RCC 7860 (cell line): Measurements from ENCODE around the gene FRMD3.

Source experiments
- DNase-seq: peaks from one replicate; pipeline ENCODE4 v3.0.0-alpha.2; 2015; ENCODE audit warnings: low spot score
- FAIRE-seq: peaks from 2 replicates; lab custom pipeline; 2012; peaks lifted over from hg19 to GRCh38; lab: Jason Lieb, UNC

The FRMD3 gene

GRCh38 chr9:83475741-83476140 is 62.5 kb downstream of the FRMD3 start:
- FAIRE-seq (no peak), DNase-seq (no peak)

DNA sequence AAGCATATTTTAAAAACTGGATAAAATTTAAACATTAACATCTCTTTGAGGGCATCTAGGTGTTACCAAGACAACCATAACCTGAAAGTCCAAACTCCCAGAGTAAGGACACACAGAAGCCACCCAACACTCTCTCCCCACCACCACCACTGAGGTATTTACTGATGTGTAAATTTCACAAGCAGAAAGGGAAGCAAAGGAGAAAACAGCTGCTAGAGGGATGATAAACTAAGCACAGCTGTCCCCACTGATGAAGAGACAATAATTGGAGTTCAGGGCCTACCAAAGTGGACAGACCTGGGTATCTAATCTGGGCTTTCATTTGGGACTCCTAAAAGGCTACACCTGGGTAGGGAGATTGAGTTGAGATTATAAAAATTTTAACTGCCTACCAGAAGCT is 63.6 kb downstream of the FRMD3 start:
- FAIRE-seq, result no peak

DNA sequence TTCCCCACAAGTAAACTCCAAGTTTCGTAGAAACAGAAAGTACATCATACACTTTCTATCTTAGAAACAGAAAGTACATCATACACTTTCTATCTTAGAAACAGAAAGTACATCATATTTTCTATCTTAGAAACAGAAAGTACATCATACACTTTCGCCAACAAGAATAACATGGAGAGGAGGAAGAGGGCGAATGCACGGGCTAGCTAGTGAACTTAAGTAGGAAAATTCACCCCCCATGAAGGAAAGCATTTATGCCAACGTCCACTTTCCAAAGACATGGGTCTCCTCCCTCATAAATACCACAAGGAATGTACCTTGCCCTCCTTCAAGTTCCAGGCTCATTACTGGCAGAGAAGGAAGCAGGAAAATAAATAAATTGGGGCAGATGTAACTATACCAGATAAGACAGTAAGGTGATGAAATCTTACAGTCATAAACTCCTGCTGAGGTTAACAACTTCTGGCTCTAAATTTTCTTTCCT is 64.7 kb downstream of the FRMD3 start:
- FAIRE-seq, result no peak
- peak; percentile 49 for DNase-seq

More for the DNA sequence above, 63.6 kb downstream of the FRMD3 start:
- DNase-seq, result no peak

DNA sequence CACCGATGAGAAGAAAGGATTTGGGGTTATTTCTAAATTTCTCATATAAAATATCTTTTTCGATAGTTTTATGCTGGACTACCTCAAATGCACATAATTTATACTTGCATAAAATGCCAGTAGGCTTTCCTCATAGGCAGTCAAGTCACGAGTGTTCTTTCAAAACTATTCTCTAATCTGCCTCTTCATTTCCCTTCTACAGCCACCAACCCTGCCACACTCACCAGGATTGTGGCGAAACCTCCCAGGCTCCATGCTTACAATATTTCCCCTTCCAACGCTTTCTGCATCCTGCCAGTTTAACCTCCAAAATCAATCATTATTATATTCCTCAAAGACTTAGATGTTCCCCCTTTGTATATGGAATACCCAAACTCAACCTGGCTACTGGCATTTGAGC is 65.4 kb downstream of the FRMD3 start:
- FAIRE-seq, result no peak

DNA sequence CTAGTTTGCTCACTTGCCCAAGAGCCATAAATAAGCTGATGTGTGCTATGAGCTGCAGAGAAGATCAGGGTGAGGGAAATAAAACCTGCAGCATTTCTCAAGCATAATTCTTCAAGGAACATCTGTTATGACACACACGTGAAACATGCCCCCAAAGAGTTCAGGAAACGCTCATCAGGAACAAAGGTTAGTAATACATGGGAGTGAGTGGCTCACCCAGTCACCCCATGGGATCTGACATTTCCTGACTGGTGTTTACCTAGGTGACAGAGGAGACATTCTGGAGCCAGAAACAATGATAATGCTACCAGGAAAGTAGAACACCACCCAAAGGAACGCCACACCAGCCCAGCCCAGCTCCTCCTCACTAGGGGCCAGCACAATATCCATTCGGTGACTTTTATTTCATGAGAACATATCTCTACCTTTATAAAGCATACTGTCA is 66.0 kb downstream of the FRMD3 start:
- FAIRE-seq, result no peak
- peak; percentile 89 for DNase-seq

More for the DNA sequence above, 65.4 kb downstream of the FRMD3 start:
- no peak for DNase-seq

DNA sequence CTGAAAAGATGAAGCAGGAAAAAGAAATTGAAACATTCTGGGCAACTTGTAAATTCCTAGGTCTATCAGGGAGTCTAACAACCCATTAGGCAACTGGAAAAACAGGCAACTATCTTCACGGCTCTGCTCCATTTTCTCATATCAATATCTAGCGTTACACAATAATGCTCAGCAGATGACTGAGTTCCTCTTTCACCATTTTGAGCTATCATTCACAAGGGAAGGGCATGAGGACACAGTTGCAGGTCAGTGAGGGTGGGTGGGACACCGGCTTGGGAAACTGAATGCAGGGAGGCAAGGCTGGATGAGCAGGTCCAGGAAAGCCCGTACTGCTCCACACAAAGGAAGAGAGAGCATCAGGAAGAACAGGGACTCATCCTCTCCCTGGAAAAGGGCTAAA is 67.0 kb downstream of the FRMD3 start:
- DNase-seq (no peak), FAIRE-seq (no peak)

DNA sequence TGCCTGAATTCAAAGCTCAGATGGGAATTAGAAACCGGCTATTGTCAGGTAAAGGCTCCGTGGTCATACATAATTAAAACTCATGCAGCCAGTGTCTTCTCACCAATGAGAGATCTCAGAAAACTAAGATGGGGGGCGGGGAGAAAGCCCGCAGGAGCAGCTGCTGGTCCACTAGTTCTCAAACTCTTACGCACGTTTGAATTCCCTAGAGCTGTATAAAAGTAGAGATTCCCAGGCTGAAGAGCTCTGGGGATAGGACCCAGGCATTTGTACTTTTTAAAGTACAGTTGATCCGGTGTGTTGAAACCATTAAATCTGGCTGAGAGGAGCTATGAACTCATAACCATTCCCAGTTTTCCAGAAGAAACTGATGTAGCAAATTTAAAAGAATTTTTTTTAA is 68.5 kb downstream of the FRMD3 start:
- no peak for FAIRE-seq
- DNase-seq, result no peak

DNA sequence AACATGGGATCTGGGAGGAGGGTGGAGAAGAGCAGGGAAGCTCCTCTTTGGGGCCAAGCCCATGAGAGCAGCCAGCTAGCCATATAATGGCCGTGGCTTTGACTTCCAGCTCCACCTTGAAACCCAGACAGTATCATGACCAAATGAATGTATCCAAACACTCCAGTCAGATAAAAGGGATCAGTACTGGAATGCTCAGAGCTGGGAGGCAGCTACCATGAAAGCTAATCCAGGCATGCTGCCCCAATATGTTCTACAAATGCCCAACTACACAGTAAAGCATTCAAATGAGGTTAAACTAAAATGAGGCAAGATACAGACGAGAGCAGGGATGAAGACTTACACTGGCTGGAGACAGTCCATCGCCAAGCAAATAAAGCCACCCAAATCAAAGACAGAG is 69.4 kb downstream of the FRMD3 start:
- DNase-seq, result no peak
- FAIRE-seq, result no peak

- DNase-seq (no peak), FAIRE-seq (no peak)
Measured at GRCh38 chr9:83466877-83467276, 71.3 kb downstream of the FRMD3 start.

- FAIRE-seq, result no peak
- no peak for DNase-seq
Measured at GRCh38 chr9:83466351-83466750, 71.8 kb downstream of the FRMD3 start.

DNA sequence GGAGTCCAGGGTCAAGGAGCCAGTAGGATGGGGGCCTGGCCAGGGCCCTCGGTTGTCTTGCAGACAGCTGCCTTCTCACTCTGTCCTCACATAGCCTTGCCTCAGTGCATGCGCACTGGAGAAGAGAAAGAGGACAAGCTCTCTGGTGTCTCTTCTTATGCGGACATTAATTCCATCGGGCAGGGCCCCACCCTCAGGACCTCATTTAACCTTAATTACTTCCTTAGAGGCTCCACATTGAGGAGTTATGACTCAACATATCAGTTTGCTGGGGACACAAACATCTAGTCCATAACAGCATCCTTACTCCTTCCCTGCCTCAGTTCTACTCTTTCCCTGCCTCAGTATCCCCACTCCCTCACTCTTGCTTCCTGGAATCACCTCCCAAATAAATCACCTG is 78.4 kb downstream of the FRMD3 start:
- DNase-seq (no peak), FAIRE-seq (no peak)

GRCh38 chr9:83458530-83458929 is 79.7 kb downstream of the FRMD3 start:
- DNase-seq, result no peak
- FAIRE-seq, result no peak

GRCh38 chr9:83457005-83457404 is 81.2 kb downstream of the FRMD3 start:
- FAIRE-seq, result no peak
- DNase-seq, result no peak

DNA sequence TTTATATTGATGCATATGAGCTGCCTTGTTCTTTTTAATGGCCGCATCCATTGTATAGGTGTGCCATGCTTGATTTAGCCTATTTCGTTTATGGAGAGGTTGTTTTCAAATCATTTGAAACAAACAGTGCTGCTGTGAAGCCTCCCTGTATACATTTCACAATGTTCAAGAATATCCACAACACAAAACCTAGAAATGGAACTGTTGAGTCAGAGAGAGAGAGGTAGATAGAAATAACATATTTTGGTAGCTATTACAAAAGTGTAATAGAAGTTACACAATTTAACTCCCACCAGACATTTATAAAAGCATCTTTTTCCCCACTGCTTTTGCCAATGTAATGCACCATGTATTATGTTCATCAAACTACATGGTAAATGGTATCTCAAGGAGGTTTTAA is 82.0 kb downstream of the FRMD3 start:
- DNase-seq (no peak), FAIRE-seq (no peak)

GRCh38 chr9:83454076-83454475 is 84.1 kb downstream of the FRMD3 start:
- FAIRE-seq (no peak), DNase-seq (no peak)

- DNase-seq, result no peak
Measured at GRCh38 chr9:83451308-83451707, 86.9 kb downstream of the FRMD3 start.

DNA sequence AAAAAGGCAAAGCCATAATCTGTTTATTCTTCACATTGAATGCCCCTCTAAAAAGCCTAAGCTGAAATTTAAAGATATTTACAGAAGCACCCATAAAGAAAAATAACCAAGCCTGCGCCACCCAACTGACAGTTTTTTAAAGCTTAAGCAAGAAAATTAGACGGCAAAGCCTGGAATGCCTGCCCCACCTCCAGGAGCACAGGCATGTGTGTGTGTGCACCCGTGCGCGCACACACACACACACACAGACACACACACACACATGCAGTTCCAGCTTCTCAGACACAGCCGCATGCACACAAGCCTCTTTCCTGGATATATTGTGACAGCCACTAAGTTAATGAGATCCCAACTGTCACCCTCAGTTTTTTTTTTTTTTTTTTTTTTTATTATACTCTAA is 88.2 kb downstream of the FRMD3 start:
- FAIRE-seq, result no peak
- no peak for DNase-seq

More at GRCh38 chr9:83451308-83451707, 86.9 kb downstream of the FRMD3 start:
- no peak for FAIRE-seq

DNA sequence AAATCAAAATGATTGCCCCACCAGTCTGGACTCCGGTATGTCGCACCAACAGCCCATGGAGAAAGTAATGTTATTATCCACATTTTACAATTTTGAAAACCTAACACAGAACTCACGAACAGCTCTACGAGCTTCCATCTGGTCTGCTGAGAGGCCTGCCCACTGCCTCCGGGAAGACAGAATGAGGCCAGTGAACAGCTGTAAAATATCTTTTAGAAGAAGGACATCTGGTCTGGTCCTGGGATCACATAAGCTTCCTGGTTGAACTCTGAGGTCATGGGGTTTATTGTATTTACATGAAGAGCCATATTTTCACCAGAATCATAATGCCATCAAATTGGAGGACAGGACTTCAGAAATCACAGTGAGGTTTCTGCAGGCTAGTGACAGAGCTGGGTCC is 89.0 kb downstream of the FRMD3 start:
- FAIRE-seq (no peak), DNase-seq (no peak)

GRCh38 chr9:83448626-83449025 is 89.6 kb downstream of the FRMD3 start:
- DNase-seq (no peak), FAIRE-seq (no peak)

DNA sequence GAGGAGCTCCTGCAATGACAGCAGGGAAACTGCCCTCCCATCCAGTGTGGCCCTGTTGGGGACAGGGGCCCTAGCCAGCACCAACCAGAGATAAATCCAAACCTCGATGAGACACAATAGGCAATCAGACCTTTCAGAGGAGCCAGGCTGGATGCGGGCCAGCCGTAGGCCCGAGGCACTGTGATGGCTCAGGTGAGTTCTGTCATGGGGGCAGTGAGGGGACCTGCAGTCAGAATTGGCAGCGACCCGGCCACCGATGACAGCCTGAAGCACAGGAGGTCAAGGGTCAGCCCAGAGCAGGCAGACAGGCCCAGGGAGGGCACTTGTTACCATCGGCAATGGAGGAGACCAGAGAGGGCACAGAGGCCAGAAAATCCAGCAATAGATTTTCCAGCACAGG is 90.8 kb downstream of the FRMD3 start:
- DNase-seq (no peak), FAIRE-seq (no peak)

DNA sequence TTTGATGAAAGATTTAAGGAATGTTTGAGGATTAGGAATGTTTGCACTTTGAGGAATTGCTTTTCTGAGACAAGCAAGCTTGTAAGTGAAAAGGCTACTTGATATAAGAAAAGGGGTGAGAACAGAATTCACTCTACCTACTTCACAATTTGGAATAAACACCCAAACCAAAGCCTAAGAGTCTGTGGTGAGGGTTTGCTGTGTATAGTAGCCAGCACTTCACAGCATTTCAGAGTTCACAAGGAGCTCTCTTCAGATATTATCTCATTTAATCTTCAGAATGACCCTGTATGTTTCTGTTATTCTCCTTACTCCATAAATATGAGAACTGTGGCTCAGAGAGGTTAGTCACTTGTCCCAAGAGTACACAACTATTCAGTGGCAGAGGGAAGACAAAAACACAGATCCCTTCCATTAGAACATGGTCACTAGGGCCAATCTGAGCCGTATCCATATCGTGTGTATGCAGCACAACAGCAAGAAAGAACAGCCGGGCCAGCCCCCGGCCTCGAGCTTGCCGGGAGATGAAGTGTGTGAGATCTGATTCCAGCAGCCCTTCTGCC is 92.4 kb downstream of the FRMD3 start:
- FAIRE-seq (no peak), DNase-seq (no peak)

DNA sequence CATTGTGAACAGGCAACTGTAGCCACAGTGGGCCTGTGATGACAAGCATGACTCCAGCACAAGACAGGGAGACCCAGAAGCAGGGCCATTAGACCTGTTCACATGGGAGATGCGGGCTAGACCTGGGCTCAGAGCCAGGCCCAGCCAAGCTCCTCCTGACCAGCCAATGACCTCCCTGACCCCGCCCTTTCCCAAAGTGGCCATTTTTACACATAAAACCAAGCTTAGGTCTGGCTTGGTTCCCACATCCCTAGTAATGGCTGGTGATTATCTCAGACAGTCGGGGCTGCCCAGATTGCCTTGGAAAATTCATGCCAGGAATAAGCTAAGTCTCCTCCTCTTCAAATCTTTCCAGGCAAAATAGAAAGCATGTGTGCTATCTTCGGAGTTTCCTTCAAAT is 94.1 kb downstream of the FRMD3 start:
- no peak for DNase-seq
- FAIRE-seq, result peak; percentile 43

GRCh38 chr9:83441390-83441789 is 96.8 kb downstream of the FRMD3 start:
- FAIRE-seq (no peak), DNase-seq (no peak)
